Measurements from ENCODE around the gene FOXP1.

DNA sequence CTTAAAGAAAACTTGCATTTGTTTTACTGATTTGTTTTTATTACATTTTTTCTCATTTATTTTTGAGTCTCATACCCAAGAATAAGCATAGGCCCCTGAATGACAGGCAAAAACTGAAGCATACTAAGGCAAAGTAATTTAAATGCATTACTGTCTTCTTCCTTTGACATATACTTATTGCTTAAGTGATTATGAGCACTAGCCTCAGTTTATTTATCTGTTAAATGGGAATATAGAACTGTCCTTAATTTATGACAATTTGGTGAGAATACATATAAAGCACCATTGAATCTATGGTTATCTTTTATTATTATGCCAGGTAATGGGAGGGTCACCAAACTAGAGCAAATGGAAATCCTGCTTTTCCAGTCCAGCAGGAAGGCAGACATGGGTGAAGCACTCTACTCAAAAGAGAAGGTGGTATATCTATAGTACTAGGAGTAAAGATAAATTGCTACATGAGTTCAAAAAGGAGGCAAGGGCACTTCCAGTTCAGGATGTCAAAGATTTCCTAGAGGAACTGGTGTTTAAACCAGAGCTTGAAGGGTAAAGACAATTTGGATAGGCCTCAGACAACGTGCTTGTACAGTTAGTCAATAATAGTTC lies 435.0 kb downstream of the FOXP1 start:
- TF ChIP-seq POLR2AphosphoS5 (IDR thresholded peaks at IDR 0.05; ENCODE audit: low read depth, low read length) (no peak), TAF1 (IDR thresholded peaks at IDR 0.05; ENCODE audit: borderline replicate concordance, insufficient read depth, low read length) (no peak)
